ENCODE measurements around the gene HOXB6.

DNA sequence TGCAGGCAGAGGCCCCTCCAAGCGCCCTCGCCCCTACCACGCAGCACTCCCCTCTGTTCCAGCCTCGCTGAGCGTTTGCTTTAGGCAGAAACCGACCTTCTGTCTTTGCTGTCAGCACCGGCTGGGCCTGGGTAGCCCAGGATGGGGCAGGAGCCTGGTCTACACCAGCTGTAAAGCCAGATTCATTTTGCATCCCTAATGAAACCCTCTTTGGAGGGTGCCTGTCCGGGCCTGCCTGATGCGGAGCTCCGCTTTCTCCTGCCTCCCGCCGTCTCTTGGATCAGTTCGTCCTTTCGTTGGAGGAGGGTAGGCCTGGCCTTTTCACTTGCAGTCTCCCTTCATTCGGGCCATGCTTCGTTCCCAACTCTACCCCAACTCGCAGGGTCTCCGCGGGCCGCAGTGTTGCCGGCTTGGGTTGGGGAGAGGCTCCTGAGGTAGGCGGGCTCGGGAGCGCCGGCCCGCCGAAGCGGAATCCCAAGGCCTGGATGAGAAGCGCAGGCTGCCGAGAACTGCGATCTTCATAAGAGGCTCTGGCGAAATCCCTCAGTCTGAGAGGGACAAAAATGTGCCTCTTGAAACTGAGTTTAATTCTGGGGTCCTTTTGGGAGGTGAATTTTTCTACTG lies 15.2 kb upstream of the HOXB6 start:
- TF ChIP-seq, protein P1, sequence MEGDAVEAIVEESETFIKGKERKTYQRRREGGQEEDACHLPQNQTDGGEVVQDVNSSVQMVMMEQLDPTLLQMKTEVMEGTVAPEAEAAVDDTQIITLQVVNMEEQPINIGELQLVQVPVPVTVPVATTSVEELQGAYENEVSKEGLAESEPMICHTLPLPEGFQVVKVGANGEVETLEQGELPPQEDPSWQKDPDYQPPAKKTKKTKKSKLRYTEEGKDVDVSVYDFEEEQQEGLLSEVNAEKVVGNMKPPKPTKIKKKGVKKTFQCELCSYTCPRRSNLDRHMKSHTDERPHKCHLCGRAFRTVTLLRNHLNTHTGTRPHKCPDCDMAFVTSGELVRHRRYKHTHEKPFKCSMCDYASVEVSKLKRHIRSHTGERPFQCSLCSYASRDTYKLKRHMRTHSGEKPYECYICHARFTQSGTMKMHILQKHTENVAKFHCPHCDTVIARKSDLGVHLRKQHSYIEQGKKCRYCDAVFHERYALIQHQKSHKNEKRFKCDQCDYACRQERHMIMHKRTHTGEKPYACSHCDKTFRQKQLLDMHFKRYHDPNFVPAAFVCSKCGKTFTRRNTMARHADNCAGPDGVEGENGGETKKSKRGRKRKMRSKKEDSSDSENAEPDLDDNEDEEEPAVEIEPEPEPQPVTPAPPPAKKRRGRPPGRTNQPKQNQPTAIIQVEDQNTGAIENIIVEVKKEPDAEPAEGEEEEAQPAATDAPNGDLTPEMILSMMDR (IDR thresholded peaks at IDR 0.05): no peak
- TF ChIP-seq EP300 (IDR thresholded peaks at IDR 0.05): no peak
- no peak for TF ChIP-seq POLR2AphosphoS5 (IDR thresholded peaks at IDR 0.05)
- no peak for TF ChIP-seq POLR2A (IDR thresholded peaks at IDR 0.05)

All from upper lobe of left lung (tissue), 4 donors.